Measurements from ENCODE around the gene MLC1.

The MLC1 gene

GRCh38 chr22:50074551-50075530 lies 10.4 kb downstream of the MLC1 start:
- Histone ChIP-seq H3K4me1 (ENCODE audit: control insufficient read depth, insufficient read depth, low read length) (no peaks in the 10 kb centered on the region), H3K36me3 (ENCODE audit: control insufficient read depth in 2 of 2, insufficient read depth in 1 of 2, low read length in 2 of 2) (no peaks in the 10 kb centered on the region), H3K9me3 (ENCODE audit: control insufficient read depth, insufficient read depth, low read depth, low read length) (no peaks in the 10 kb centered on the region), H3K4me3 (ENCODE audit: low read depth, low read length) (no peak overlapping the region), H3K27ac (ENCODE audit: extremely low read depth, low read depth, low read length) (no peak overlapping the region)
- POLR2A ChIA-PET: no interaction called here
- TF ChIP-seq ZNF473 (tag by site-specific recombination; IDR thresholded peaks at IDR 0.05) (no peak), ZSCAN18 (tag by site-specific recombination; IDR thresholded peaks at IDR 0.05) (no peak), ZNF624 (tag by site-specific recombination; IDR thresholded peaks at IDR 0.05) (no peak), ZNF19 (tag by site-specific recombination; IDR thresholded peaks at IDR 0.05; ENCODE audit: low read depth) (no peak), KLF8 (tag by site-specific recombination; IDR thresholded peaks at IDR 0.05) (no peak), ZNF488 (tag by site-specific recombination; IDR thresholded peaks at IDR 0.05) (no peak), GLIS2 (tag by site-specific recombination; IDR thresholded peaks at IDR 0.05) (no peak), SP2 (tag by site-specific recombination; IDR thresholded peaks at IDR 0.05) (no peak), ZBTB8A (tag by site-specific recombination; IDR thresholded peaks at IDR 0.05) (no peak), ZNF121 (tag by site-specific recombination; IDR thresholded peaks at IDR 0.05) (no peak), ZNF239 (tag by site-specific recombination; IDR thresholded peaks at IDR 0.05) (no peak), ZBTB20 (tag by site-specific recombination; IDR thresholded peaks at IDR 0.05) (no peak), TSHZ1 (tag by site-specific recombination; IDR thresholded peaks at IDR 0.05; ENCODE audit: borderline replicate concordance) (no peak), HOXA7 (CRISPR knock-in tag; IDR thresholded peaks at IDR 0.05; ENCODE audit: borderline replicate concordance) (no peak), ZNF660 (tag by site-specific recombination; IDR thresholded peaks at IDR 0.05) (no peak), ZNF391 (tag by site-specific recombination; IDR thresholded peaks at IDR 0.05; ENCODE audit: borderline replicate concordance, low read depth) (no peak)
- CTCF ChIA-PET: interaction anchor here (0.6 to 0.7 kb wide), 2 partner anchors 37 to 171 kb away, joined by 3 to 5 read pairs; no protein-coding TSS in a partner anchor

GRCh38 chr22:50074056-50074455 lies 11.2 kb downstream of the MLC1 start:
- Histone ChIP-seq H3K36me3 (ENCODE audit: control insufficient read depth in 2 of 2, insufficient read depth in 1 of 2, low read length in 2 of 2) (no peaks in the 10 kb centered on the region), H3K27ac (ENCODE audit: extremely low read depth, low read depth, low read length) (no peak overlapping the region), H3K4me1 (ENCODE audit: control insufficient read depth, insufficient read depth, low read length) (no peaks in the 10 kb centered on the region), H3K9me3 (ENCODE audit: control insufficient read depth, insufficient read depth, low read depth, low read length) (no peaks in the 10 kb centered on the region), H3K4me3 (ENCODE audit: low read depth, low read length) (no peak overlapping the region)
- TF ChIP-seq KLF1 (tag by site-specific recombination; IDR thresholded peaks at IDR 0.05) (no peak), ZNF843 (tag by site-specific recombination; IDR thresholded peaks at IDR 0.05) (no peak), PATZ1 (tag by site-specific recombination; IDR thresholded peaks at IDR 0.05) (no peak), KLF9 (tag by site-specific recombination; IDR thresholded peaks at IDR 0.05; ENCODE audit: low read depth) (no peak), PRDM6 (tag by site-specific recombination; IDR thresholded peaks at IDR 0.05) (no peak)
- CTCF ChIA-PET: no interaction called here
- POLR2A ChIA-PET: no interaction called here

All from HEK293 (cell line).